Gastrocnemius medialis (tissue), 4 donors: ENCODE data around the gene C1D.
"Not testable (repeated sequence)": the region's sequence is repeated elsewhere in the genome, so short reads cannot be mapped to it uniquely, and the experiment has no call there.

Experiments used
- POLR2A ChIP-seq, 2 donors: fragments of 450-650 bp; IDR thresholded peaks; one replicate each; pipeline ENCODE4 v1.6.1; 2017; ENCODE audit warnings: antibody characterized with exemption in 2 of 2, mild to moderate bottlenecking in 2 of 2, moderate library complexity in 2 of 2
- TF ChIP-seq, protein P1 (sequence below), 5 experiments: fragments of 450-650 bp in 3 of 5; fragments of 200-600 bp in 2 of 5; sonication (generic) in 2 of 5; IDR thresholded peaks in 4 of 5; conservative IDR thresholded peaks in 1 of 5; 1 replicate in 4 of 5; 2 replicates in 1 of 5; pipeline ENCODE4 v1.5.1; 2016 to 2019; ENCODE audit warnings: antibody characterized with exemption in 5 of 5, mild to moderate bottlenecking in 3 of 5, moderate library complexity in 3 of 5

DNA sequence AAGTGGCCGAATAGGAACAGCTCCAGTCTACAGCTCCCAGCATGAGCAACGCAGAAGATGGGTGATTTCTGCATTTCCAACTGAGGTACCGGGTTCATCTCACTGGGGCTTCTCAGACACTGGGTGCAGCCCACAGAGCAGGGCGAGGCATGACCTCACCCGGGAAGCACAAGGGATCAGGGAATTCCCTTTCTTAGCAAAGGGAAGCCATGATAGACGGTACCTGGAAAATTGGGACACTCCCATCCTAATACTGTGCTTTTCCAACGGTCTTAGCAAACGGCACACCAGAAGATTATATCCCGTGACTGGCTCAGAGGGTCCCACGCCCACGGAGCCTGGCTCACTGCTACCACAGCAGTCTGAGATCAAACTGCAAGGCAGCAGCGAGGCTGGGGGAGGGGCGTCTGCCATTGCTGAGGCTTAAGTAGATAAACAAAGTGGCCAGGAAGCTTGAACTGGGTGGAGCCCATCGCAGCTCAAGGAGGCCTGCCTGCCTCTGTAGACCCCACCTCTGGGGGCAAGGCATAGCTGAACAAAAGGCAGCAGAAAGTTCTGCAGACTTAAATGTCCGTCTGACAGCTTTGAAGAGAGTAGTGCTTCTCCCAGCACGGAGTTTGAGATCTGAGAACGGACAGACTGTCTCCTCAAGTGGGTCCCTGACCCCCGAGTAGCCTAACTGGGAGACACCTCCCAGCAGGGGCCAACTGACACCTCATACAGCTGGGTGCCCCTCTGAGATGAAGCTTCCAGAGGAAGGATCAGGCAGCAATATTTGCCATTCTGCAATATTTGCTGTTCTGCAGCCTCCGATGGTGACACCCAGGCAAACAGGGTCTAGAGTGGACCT lies 1.2 kb upstream of the C1D start:
- TF ChIP-seq, protein P1, sequence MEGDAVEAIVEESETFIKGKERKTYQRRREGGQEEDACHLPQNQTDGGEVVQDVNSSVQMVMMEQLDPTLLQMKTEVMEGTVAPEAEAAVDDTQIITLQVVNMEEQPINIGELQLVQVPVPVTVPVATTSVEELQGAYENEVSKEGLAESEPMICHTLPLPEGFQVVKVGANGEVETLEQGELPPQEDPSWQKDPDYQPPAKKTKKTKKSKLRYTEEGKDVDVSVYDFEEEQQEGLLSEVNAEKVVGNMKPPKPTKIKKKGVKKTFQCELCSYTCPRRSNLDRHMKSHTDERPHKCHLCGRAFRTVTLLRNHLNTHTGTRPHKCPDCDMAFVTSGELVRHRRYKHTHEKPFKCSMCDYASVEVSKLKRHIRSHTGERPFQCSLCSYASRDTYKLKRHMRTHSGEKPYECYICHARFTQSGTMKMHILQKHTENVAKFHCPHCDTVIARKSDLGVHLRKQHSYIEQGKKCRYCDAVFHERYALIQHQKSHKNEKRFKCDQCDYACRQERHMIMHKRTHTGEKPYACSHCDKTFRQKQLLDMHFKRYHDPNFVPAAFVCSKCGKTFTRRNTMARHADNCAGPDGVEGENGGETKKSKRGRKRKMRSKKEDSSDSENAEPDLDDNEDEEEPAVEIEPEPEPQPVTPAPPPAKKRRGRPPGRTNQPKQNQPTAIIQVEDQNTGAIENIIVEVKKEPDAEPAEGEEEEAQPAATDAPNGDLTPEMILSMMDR (IDR thresholded peaks at IDR 0.05 in 4 of 5, conservative IDR thresholded peaks at IDR 0.05 in 1 of 5) = not testable (repeated sequence)
- not testable (repeated sequence) for TF ChIP-seq POLR2A (IDR thresholded peaks at IDR 0.05)
